ENCODE data around the gene RNLS. TPM values are rescaled to one million over a fixed set of nuclear protein-coding genes. Genes with fewer than 3 reads are reported as not detected.

Gene RNLS
- total RNA-seq, 4 donors from 2014 or later: 10.6 to 38.7 (median 28.2) TPM

- intact Hi-C loops (cut with DNase I): no loop called here
- H3K9me3 ChIP-seq: no peaks in the 10 kb centered on the region
- H3K27me3 ChIP-seq: no peaks in the 10 kb centered on the region
- H3K27ac ChIP-seq: no peak overlapping the region
- peaks cover 17 to 24% of the 10 kb centered on the region in 2 donors for H3K4me1 ChIP-seq
- WGBS, 2 donors: 78 to 87% methylated on average over 4 of the region's 4 CpGs
- no peaks in the 10 kb centered on the region for H3K36me3 ChIP-seq
- no peak for DNase-seq
- no peak overlapping the region for H3K4me3 ChIP-seq (replicated peaks in 1 of 3)
- TF ChIP-seq POLR2A (IDR thresholded peaks at IDR 0.05): no peak
- TF ChIP-seq CTCF (IDR thresholded peaks at IDR 0.05): no peak
Observed at GRCh38 chr10:88390041-88390440, 193.1 kb downstream of the RNLS start.

- intact Hi-C loops (cut with DNase I): loop anchor here (5.0 kb wide), 1 partner anchor 527 kb away; the partner anchor contains the start of genes KLLN and PTEN
- WGBS, 2 donors: 4 to 10% methylated on average over 3 of the region's 3 CpGs
- DNase-seq: peak; percentile 26 to 40
Observed at GRCh38 chr10:88389456-88389855, 193.7 kb downstream of the RNLS start.

GRCh38 chr10:88388324-88388723 lies 194.8 kb downstream of the RNLS start:
- H3K27ac ChIP-seq: peak overlapping the region in 2 of 3 donors; percentile 2 to 19
- no peak for DNase-seq
- intact Hi-C loops (cut with DNase I): loop anchor here (5.0 kb wide), 1 partner anchor 526 kb away; the partner anchor contains the start of genes KLLN and PTEN
- H3K4me3 ChIP-seq (replicated peaks in 1 of 3): no peak overlapping the region
- no peaks in the 10 kb centered on the region for H3K9me3 ChIP-seq
- H3K27me3 ChIP-seq: no peaks in the 10 kb centered on the region
- no peaks in the 10 kb centered on the region for H3K36me3 ChIP-seq
- TF ChIP-seq CTCF (IDR thresholded peaks at IDR 0.05) (no peak), POLR2A (IDR thresholded peaks at IDR 0.05) (no peak)
- H3K4me1 ChIP-seq: peaks cover 18 to 25% of the 10 kb centered on the region in 2 donors

More at GRCh38 chr10:88389456-88389855, 193.7 kb downstream of the RNLS start:
- H3K4me1 ChIP-seq: peaks cover 18 to 25% of the 10 kb centered on the region in 2 donors
- H3K9me3 ChIP-seq: no peaks in the 10 kb centered on the region
- no peaks in the 10 kb centered on the region for H3K36me3 ChIP-seq
- H3K27ac ChIP-seq: no peak overlapping the region
- H3K27me3 ChIP-seq: no peaks in the 10 kb centered on the region
- no peak overlapping the region for H3K4me3 ChIP-seq (replicated peaks in 1 of 3)
- TF ChIP-seq POLR2A (IDR thresholded peaks at IDR 0.05) (no peak), CTCF (IDR thresholded peaks at IDR 0.05) (peak in 5 of 6 experiments; percentile 46 to 72 (median 56))

GRCh38 chr10:88386821-88387773 lies 196.0 kb downstream of the RNLS start:
- Histone ChIP-seq H3K27ac (peak overlapping the region; percentile 23 to 61 (median 40)), H3K9me3 (no peaks in the 10 kb centered on the region), H3K27me3 (no peaks in the 10 kb centered on the region), H3K4me1 (peaks cover 18 to 25% of the 10 kb centered on the region in 2 donors), H3K36me3 (no peaks in the 10 kb centered on the region), H3K4me3 (replicated peaks in 1 of 3) (no peak overlapping the region)
- intact Hi-C loops (cut with DNase I): loop anchor here (5.0 kb wide), 1 partner anchor 525 kb away; the partner anchor contains the start of genes KLLN and PTEN
- TF ChIP-seq POLR2A (IDR thresholded peaks at IDR 0.05) (peak in 1 of 2 donors; percentile 61), CTCF (IDR thresholded peaks at IDR 0.05) (no peak)
- peak; percentile 23 to 30 for DNase-seq
- WGBS, 2 donors: 20 to 33% methylated on average over 6 of the region's 6 CpGs

Measured in thyroid gland (tissue), 4 donors.